PC-9 (cell line): Measurements from ENCODE around the gene PPP2R5E. TPM values are rescaled to one million over a fixed set of nuclear protein-coding genes. Genes with fewer than 3 reads are reported as not detected.

Experiments
- BruUV-seq: library from RNA; stranded (reverse); fragments of 400-500 nt; replicated peaks from 2 replicates; lab custom pipeline; 2021; lab: Mats Ljungman, UMichigan
- CTCF ChIA-PET: fragments of 300-600 bp; sonication (Branson Sonifier 250); formaldehyde crosslinking; loops from one replicate; lab custom pipeline; 2022; ENCODE audit warnings: antibody characterized with exemption; lab: Charles Lee
- POLR2A ChIA-PET: fragments of 300-600 bp; sonication (Branson Sonifier 250); formaldehyde crosslinking; loops from one replicate; lab custom pipeline; 2022; ENCODE audit warnings: antibody characterized with exemption; ENCODE audit not compliant: unreplicated experiment; lab: Charles Lee
- DNase-seq, 2 experiments: peaks; one replicate each; pipeline versions ENCODE4 v3.0.0 to v3.0.0-alpha.2; 2015 to 2022; ENCODE audit warnings: mixed read lengths in 1 of 2
- H2AFZ ChIP-seq: fragments of 200-600 bp; sonication (generic); 2 replicates; pipeline ENCODE4 v1.8.1; 2017; ENCODE audit warnings: antibody characterized with exemption
- H3F3A ChIP-seq: fragments of 200-600 bp; sonication (generic); 2 replicates; pipeline ENCODE4 v1.8.1; 2017; ENCODE audit warnings: antibody characterized with exemption, mild to moderate bottlenecking, low read depth; ENCODE audit not compliant: insufficient read depth
- H3K27ac ChIP-seq: fragments of 200-600 bp; sonication (generic); 2 replicates; pipeline ENCODE4 v1.6.1; 2016; ENCODE audit warnings: mixed run types
- H3K27me3 ChIP-seq: fragments of 200-600 bp; sonication (generic); 2 replicates; pipeline ENCODE4 v1.6.1; 2016; ENCODE audit warnings: low read depth, mixed run types; ENCODE audit not compliant: insufficient read depth
- H3K36me3 ChIP-seq: fragments of 200-600 bp; sonication (generic); 2 replicates; pipeline ENCODE4 v1.6.1; 2016; ENCODE audit warnings: low read depth, mixed run types
- H3K4me1 ChIP-seq: fragments of 200-600 bp; sonication (generic); replicated peaks from 2 replicates; pipeline ENCODE4 v1.6.1; 2016; ENCODE audit warnings: mixed run types; ENCODE audit not compliant: insufficient read depth
- H3K4me2 ChIP-seq: fragments of 200-600 bp; sonication (generic); 2 replicates; pipeline ENCODE4 v1.6.1; 2017; ENCODE audit warnings: mixed run types
- H3K4me3 ChIP-seq: fragments of 200-600 bp; sonication (generic); 2 replicates; pipeline ENCODE4 v1.6.1; 2016; ENCODE audit warnings: mixed run types
- H3K79me2 ChIP-seq: fragments of 200-600 bp; sonication (generic); 2 replicates; pipeline ENCODE4 v1.6.1; 2017; ENCODE audit warnings: low read depth, mixed run types
- H3K9me2 ChIP-seq: fragments of 200-600 bp; sonication (generic); 2 replicates; pipeline ENCODE4 v1.8.1; 2017; ENCODE audit warnings: mild to moderate bottlenecking; ENCODE audit not compliant: insufficient read depth
- H3K9me3 ChIP-seq: fragments of 200-600 bp; sonication (generic); 2 replicates; pipeline ENCODE4 v1.8.1; 2016; ENCODE audit warnings: low read depth; ENCODE audit not compliant: insufficient read depth
- H4K20me1 ChIP-seq: fragments of 200-600 bp; sonication (generic); 2 replicates; pipeline ENCODE4 v1.8.1; 2017; ENCODE audit not compliant: insufficient read depth
- CTCF ChIP-seq: fragments of 200-600 bp; sonication (generic); conservative IDR thresholded peaks from 2 replicates; pipeline ENCODE4 v1.6.1; 2017; ENCODE audit warnings: mixed run types, antibody characterized with exemption, mild to moderate bottlenecking, moderate library complexity
- EZH2 ChIP-seq: fragments of 200-600 bp; sonication (generic); IDR thresholded peaks from 2 replicates; pipeline ENCODE4 v1.8.0; 2017; ENCODE audit warnings: antibody characterized with exemption, low read depth
- intact Hi-C: fragments of 100-400 bp; cut with micrococcal nuclease; formaldehyde crosslinking; loops from one replicate; pipeline ENCODE4 v1.10.0; 2022; ENCODE audit not compliant: unreplicated experiment
- total RNA-seq: library from RNA; stranded (reverse); gene quantifications from 2 replicates; pipeline ENCODE4 v1.2.3, GENCODE V29; 2021

PPP2R5E gene
- total RNA-seq, 1 experiment from 2014 or later = 66.4 TPM

GRCh38 chr14:63467440-63468072, 75.6 kb downstream of the PPP2R5E start:
- intact Hi-C loops = no loop called here
- Histone ChIP-seq H3K27me3 (no peaks in the 10 kb centered on the region), H3K27ac (peak overlapping the region; percentile 58), H3K4me3 (no peak overlapping the region), H4K20me1 (peaks cover 11% of the 10 kb centered on the region; the same call in 1 of the 2 replicates), H3K4me1 (peaks cover 48% of the 10 kb centered on the region), H3K9me3 (no peaks in the 10 kb centered on the region), H3K36me3 (no peaks in the 10 kb centered on the region), H3K79me2 (peaks cover 77% of the 10 kb centered on the region), H2AFZ (no peak overlapping the region), H3K4me2 (peak overlapping the region; percentile 15; the same call in 1 of the 2 replicates), H3K9me2 (no peaks in the 10 kb centered on the region), H3F3A (peaks cover 32% of the 10 kb centered on the region)
- ChIA-PET POLR2A (interaction anchor here (0.7 kb wide), 1 partner anchor 76 kb away, joined by 7 read pairs; the partner anchor contains the start of gene PPP2R5E), CTCF (no interaction called here)
- TF ChIP-seq EZH2 = no peak
- TF ChIP-seq CTCF = no peak
- no peak for DNase-seq
- no TSS peak for BruUV-seq

- ChIA-PET POLR2A (no interaction called here), CTCF (no interaction called here)
- Histone ChIP-seq H3K36me3 (no peaks in the 10 kb centered on the region), H3K4me1 (peaks cover 26% of the 10 kb centered on the region), H3K9me2 (no peaks in the 10 kb centered on the region), H3K79me2 (peaks cover 71% of the 10 kb centered on the region), H3K27ac (no peak overlapping the region), H3K27me3 (no peaks in the 10 kb centered on the region), H4K20me1 (peaks cover 11% of the 10 kb centered on the region; the same call in 1 of the 2 replicates), H3F3A (peaks cover 12% of the 10 kb centered on the region), H2AFZ (no peak overlapping the region), H3K9me3 (no peaks in the 10 kb centered on the region), H3K4me2 (no peak overlapping the region), H3K4me3 (no peak overlapping the region)
- DNase-seq = no peak
- no TSS peak for BruUV-seq
- intact Hi-C loops = no loop called here
- TF ChIP-seq CTCF = no peak
Measured at GRCh38 chr14:63465347-63465746, 77.8 kb downstream of the PPP2R5E start.

GRCh38 chr14:63460680-63461369, 82.4 kb downstream of the PPP2R5E start:
- ChIA-PET POLR2A (interaction anchor here (0.6 kb wide), 1 partner anchor 22 kb away, joined by 5 read pairs; no protein-coding TSS in a partner anchor), CTCF (interaction anchor here (0.6 kb wide), 1 partner anchor 13 kb away, joined by 3 read pairs; no protein-coding TSS in a partner anchor)
- no peak overlapping the region for H2AFZ ChIP-seq
- no peaks in the 10 kb centered on the region for H3F3A ChIP-seq
- H3K36me3 ChIP-seq = no peaks in the 10 kb centered on the region
- no peaks in the 10 kb centered on the region for H3K27me3 ChIP-seq
- no peaks in the 10 kb centered on the region for H3K9me3 ChIP-seq
- no peaks in the 10 kb centered on the region for H3K4me1 ChIP-seq
- peaks cover 18% of the 10 kb centered on the region for H4K20me1 ChIP-seq
- no peak overlapping the region for H3K27ac ChIP-seq
- no peak for DNase-seq
- BruUV-seq = no TSS peak
- peaks cover 73% of the 10 kb centered on the region for H3K79me2 ChIP-seq
- H3K4me2 ChIP-seq = no peak overlapping the region
- TF ChIP-seq EZH2 (no peak), CTCF (no peak)
- intact Hi-C loops = no loop called here
- no peak overlapping the region for H3K4me3 ChIP-seq
- no peaks in the 10 kb centered on the region for H3K9me2 ChIP-seq
